K562 (cell line): ENCODE data around the gene LGALS3BP. TPM values are rescaled to one million over a fixed set of nuclear protein-coding genes. Genes with fewer than 3 reads are reported as not detected.

ENCODE experiments used
- CREB3 ChIP-seq: fragments of 450-650 bp; conservative IDR thresholded peaks from 2 replicates; pipeline ENCODE4 v1.6.1; 2016; ENCODE audit warnings: missing genetic modification characterization, low read depth, mild to moderate bottlenecking, missing compliant biosample characterization, moderate library complexity
- ELF1 ChIP-seq: fragments of 200-800 bp; sonication (Bioruptor generic); IDR thresholded peaks from 2 replicates; pipeline ENCODE4 v1.6.1; 2016; ENCODE audit warnings: missing genetic modification characterization, missing compliant biosample characterization
- FOXJ3 ChIP-seq: sonication (generic); formaldehyde crosslinking; IDR thresholded peaks from 2 replicates; pipeline ENCODE4 v1.4.0; 2020; ENCODE audit warnings: mild to moderate bottlenecking, missing genetic modification reagents
- HCFC1 ChIP-seq: IDR thresholded peaks from 2 replicates; pipeline ENCODE4 v1.6.1; 2012; ENCODE audit warnings: low read depth, low read length, improper control_type of control experiment
- HDAC6 ChIP-seq: IDR thresholded peaks from 2 replicates; pipeline ENCODE4 v1.6.1; 2012; ENCODE audit warnings: low read depth, mild to moderate bottlenecking, control low read depth, inconsistent platforms, low read length, moderate library complexity
- LCOR ChIP-seq: sonication (generic); formaldehyde crosslinking; IDR thresholded peaks from 2 replicates; pipeline ENCODE4 v1.8.0; 2022; ENCODE audit warnings: mild to moderate bottlenecking, missing genetic modification reagents
- MEIS2 ChIP-seq: fragments of 450-650 bp; IDR thresholded peaks from 2 replicates; pipeline ENCODE4 v1.6.1; 2014; ENCODE audit warnings: mild to moderate bottlenecking; ENCODE audit not compliant: partially characterized antibody
- MTA2 ChIP-seq: fragments of 450-650 bp; IDR thresholded peaks from 2 replicates; pipeline ENCODE4 v1.6.1; 2016; ENCODE audit warnings: low read depth
- NFRKB ChIP-seq: fragments of 450-650 bp; IDR thresholded peaks from 2 replicates; pipeline ENCODE4 v1.6.1; 2016; ENCODE audit warnings: low read depth
- NUFIP1 ChIP-seq: fragments of 450-650 bp; IDR thresholded peaks from 2 replicates; pipeline ENCODE4 v1.6.1; 2018; ENCODE audit not compliant: partially characterized antibody
- SETDB1 ChIP-seq: IDR thresholded peaks from one replicate; pipeline ENCODE4 v1.6.1; 2012; ENCODE audit warnings: low read length, control low read depth, inconsistent platforms
- SRF ChIP-seq, 2 experiments: fragments of 250-450, 450-650 bp in 1 of 2; sonication (Bioruptor Pico) in 1 of 2; sonication (generic) in 1 of 2; formaldehyde crosslinking; IDR thresholded peaks; 2 replicates each; pipeline versions ENCODE4 v1.5.0 to v1.5.1; 2020 to 2022; ENCODE audit warnings: mild to moderate bottlenecking in 1 of 2, missing genetic modification reagents in 1 of 2
- ZBTB8A ChIP-seq: fragments of 450-650 bp; IDR thresholded peaks from 2 replicates; pipeline ENCODE4 v1.6.1; 2018; ENCODE audit warnings: mild to moderate bottlenecking, moderate library complexity; ENCODE audit not compliant: partially characterized antibody
- ZKSCAN3 ChIP-seq: fragments of 250-450 bp; sonication (Bioruptor Pico); IDR thresholded peaks from 2 replicates; pipeline ENCODE4 v1.4.0; 2020
- ZNF253 ChIP-seq: fragments of 250-450 bp; sonication (Bioruptor Pico); conservative IDR thresholded peaks from 2 replicates; pipeline ENCODE4 v1.6.1; 2021; ENCODE audit warnings: mild to moderate bottlenecking
- ZNF395 ChIP-seq: fragments of 200-800 bp; sonication (Bioruptor generic); IDR thresholded peaks from 2 replicates; pipeline ENCODE4 v1.6.1; 2017; ENCODE audit warnings: missing genetic modification characterization, missing compliant biosample characterization
- polyA plus RNA-seq, 8 experiments: library from polyadenylated mRNA; depleted of rRNA in 4 of 8; stranded (reverse) in 5 of 8; unstranded in 3 of 8; fragments of >200 nt; fragmentation: Nextera tagmentation in 2 of 8; fragmentation: Illumina TruSeq in 1 of 8; extraction: Ambion mirVana in 2 of 8; extraction: Trizol in 1 of 8; gene quantifications; 2 replicates each; pipeline versions ENCODE4 v1.2.1 to v1.2.3, GENCODE V29; 2011 to 2014; ENCODE audit warnings: inconsistent platforms in 1 of 8, missing spikeins in 1 of 8
- total RNA-seq, 7 experiments: library from RNA; depleted of rRNA in 6 of 7; stranded (reverse); fragments of >200 nt in 6 of 7; fragmentation: Illumina TruSeq in 2 of 7; extraction: Trizol in 2 of 7; gene quantifications; 2 replicates each; pipeline versions ENCODE4 v1.2.1 to v1.2.3, GENCODE V29; 2011 to 2021; ENCODE audit warnings: low replicate concordance in 1 of 7

LGALS3BP gene
- total and polyA plus RNA-seq, 9 of the 15 experiments (the other 6 are each of a cell fraction or from before 2014, with no cell fraction given), result 0.39 to 5.3 (median 3.2) TPM

GRCh38 chr17:79009397-79010303, 29.9 kb upstream of the LGALS3BP start, which contains the start of gene CANT1 (continued):
- TF ChIP-seq SRF (CRISPR knock-in tag; IDR thresholded peaks at IDR 0.05), result no peak; a peak in 1 of 4 replicates
- no peak for TF ChIP-seq CREB3 (tag)
- no peak for TF ChIP-seq ZKSCAN3 (CRISPR knock-in tag)
- peak; percentile 92 for TF ChIP-seq ELF1 (tag)
- TF ChIP-seq MTA2, result no peak
- TF ChIP-seq MEIS2, result peak; percentile 86
- no peak for TF ChIP-seq SETDB1
- TF ChIP-seq NUFIP1, result no peak
- no peak for TF ChIP-seq FOXJ3
- no peak for TF ChIP-seq HDAC6
- no peak for TF ChIP-seq ZBTB8A
- TF ChIP-seq LCOR (CRISPR knock-in tag), result 0 out of 2 replicates have a peak, but pooled peaks have one; percentile 52
- TF ChIP-seq ZNF253 (CRISPR knock-in tag), result no peak
- TF ChIP-seq NFRKB, result no peak
- TF ChIP-seq HCFC1, result peak; percentile 90
- TF ChIP-seq ZNF395 (CRISPR knock-in tag), result no peak
